GM11168 (cell line): ENCODE data around the gene TMEM18.

ENCODE experiments used
- in situ Hi-C: fragments of 300-500 bp; cut with MboI; formaldehyde crosslinking; loops from one replicate; pipeline ENCODE4 v1.12.0; 2022; ENCODE audit warnings: low sequenced_read_pairs; ENCODE audit not compliant: unreplicated experiment

The TMEM18 gene

GRCh38 chr2:623130-623922, 53.9 kb downstream of the TMEM18 start:
- in situ Hi-C loops = no loop called here

- in situ Hi-C loops = no loop called here
Measured at GRCh38 chr2:622357-622756, 54.8 kb downstream of the TMEM18 start.

- in situ Hi-C loops = no loop called here
Measured at GRCh38 chr2:621303-622099, 55.7 kb downstream of the TMEM18 start.

- in situ Hi-C loops = no loop called here
Measured at GRCh38 chr2:620471-621302, 56.5 kb downstream of the TMEM18 start.

GRCh38 chr2:620004-620403, 57.2 kb downstream of the TMEM18 start:
- in situ Hi-C loops = no loop called here

GRCh38 chr2:618422-618990, 58.7 kb downstream of the TMEM18 start:
- in situ Hi-C loops = no loop called here

- in situ Hi-C loops = no loop called here
Measured at GRCh38 chr2:618005-618404, 59.2 kb downstream of the TMEM18 start.
